HG03432 (cell line): ENCODE measurements around the gene VAMP3.

Experiments
- ATAC-seq: cut with Tn5 transposase; IDR thresholded peaks from one replicate; pipeline ENCODE4 v1.9.1; 2021; ENCODE audit warnings: mild to moderate bottlenecking, moderate library complexity; ENCODE audit not compliant: unreplicated experiment

Gene VAMP3

DNA sequence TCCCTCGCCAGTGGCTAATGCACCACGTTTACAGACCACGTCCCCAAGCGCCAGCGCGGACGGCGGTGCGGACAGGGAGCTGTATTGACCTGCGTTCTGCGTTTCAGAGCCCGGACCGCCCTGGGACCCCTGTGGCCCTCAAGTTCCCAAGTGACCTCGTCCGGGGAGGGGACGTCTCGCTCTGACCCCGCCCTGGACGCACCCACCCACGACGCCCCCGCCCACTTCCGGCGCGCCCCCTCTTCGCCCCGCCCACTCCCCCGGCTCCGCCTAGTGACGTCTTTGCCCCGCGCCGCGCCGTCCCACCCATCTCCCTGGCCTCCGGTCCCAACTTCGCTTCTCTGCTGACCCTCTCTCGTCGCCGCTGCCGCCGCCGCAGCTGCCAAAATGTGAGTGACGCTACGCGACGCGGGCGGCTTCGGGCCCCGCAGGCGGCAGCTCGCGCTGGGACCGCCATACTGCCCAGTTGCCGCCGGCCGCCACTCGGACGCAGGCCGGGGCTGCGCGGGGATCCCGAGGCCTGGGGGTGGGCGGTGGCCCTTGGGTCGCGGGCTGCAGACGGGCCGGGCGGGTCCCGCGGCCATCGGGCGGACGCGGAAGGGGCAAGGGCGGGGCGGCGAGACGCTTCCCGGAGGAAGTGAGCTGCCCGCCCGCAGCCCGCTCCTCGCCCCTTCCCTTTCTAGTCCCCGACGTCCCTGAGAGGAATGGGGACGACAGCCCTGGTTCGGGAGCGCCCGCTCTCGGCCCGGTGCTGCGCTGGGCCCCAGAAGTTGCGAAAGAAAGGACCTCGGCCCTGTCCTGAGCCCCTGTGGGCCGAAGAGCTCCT lies at the start of gene VAMP3:
Gene VAMP3 (plus strand): TSS at position 300 of the 826 bp plus-strand sequence. CDS start 88 bp downstream, at position 388.
- ATAC-seq: peak; percentile 81

DNA sequence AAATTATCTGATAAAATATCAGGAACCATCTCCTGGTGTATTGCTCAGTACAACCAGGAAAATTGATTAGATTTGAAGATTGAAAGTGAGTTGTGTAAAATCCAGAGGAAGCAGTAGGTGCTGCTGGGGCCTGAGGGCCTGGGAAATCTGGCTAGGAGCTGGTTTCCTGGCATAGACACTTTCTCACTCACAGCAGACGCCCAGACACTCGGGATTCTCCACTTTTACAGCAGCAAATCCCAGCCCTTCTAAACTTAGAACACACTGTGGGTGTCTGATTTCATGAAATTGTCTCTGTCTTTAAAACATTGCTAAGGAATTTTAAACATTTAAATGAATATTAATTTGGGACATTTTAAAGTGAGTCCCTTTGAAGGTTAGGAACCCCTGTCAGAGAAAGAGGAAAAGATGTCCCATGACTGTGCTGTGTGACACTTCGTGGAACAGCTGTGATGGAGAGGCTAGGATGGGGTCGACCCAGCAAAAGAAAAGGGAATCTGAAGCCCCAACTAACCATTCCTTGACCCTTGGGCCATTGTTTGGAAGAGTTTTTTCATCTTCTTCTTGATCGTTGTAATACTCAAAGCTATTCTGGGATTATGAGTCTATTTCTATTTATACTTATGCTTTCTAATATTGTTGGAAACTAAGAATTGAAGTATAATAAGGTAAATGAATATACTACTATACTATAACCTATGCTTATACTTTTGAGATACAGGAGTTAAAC lies 49.0 kb upstream of the VAMP3 start:
- no peak for ATAC-seq

GRCh38 chr1:7722670-7723012 lies 48.5 kb upstream of the VAMP3 start:
- ATAC-seq: no peak

GRCh38 chr1:7726623-7727022 lies 44.5 kb upstream of the VAMP3 start:
- no peak for ATAC-seq

GRCh38 chr1:7727809-7728471 lies 43.2 kb upstream of the VAMP3 start:
- ATAC-seq: no peak

GRCh38 chr1:7729761-7730160 lies 41.3 kb upstream of the VAMP3 start:
- ATAC-seq: no peak

DNA sequence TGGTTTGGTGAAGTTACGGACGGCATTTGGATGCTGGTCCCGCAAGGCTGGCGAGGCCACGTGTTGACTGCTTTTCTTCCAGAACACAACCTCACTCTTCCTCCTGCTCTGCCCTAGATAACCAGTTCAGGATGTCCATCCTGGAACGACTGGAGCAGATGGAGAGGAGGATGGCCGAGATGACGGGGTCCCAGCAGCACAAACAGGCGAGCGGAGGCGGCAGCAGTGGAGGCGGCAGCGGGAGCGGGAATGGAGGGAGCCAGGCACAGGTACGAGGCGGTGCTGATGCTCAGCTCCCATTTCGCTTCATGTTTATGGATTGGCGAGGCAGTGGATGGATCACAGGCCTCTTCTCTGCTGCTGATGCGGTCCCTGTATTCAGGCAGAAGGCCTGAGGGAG lies 38.8 kb upstream of the VAMP3 start:
- no peak for ATAC-seq

DNA sequence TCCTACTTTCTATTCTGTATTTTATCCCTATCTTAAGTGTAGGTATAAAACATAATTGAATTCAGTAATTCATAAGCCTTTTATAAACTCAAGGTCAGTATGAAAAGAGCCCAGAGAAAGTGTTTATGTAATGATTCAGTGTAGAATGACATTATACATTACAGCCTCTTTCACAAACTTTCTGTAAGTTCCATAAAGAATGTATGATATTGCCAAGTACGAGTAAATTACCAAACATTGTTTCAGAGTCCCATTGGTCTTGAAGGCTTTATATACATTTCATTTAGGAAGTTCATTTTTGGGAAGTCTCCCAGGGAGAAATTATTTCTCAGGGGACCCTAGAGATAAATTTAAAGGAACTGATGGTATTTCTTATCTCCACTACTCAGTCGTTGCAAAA lies 37.8 kb upstream of the VAMP3 start:
- ATAC-seq: no peak

DNA sequence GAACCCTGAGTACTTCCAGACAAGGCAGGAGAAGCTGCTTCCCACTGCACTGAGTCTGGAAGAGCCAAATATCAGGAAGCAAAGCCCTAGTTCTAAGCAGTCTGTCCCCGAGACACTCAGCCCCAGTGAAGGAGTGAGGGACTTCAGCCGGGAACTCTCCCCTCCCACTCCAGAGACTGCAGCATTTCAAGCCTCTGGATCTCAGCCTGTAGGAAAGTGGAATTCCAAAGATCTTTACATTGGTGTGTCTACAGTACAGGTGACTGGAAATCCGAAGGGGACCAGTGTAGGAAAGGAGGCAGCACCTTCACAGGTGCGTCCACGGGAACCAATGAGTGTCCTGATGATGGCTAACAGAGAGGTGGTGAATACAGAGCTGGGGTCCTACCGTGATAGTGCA lies 33.1 kb upstream of the VAMP3 start:
- ATAC-seq: no peak

- ATAC-seq: no peak
Observed at GRCh38 chr1:7743346-7743745, 27.8 kb upstream of the VAMP3 start.

DNA sequence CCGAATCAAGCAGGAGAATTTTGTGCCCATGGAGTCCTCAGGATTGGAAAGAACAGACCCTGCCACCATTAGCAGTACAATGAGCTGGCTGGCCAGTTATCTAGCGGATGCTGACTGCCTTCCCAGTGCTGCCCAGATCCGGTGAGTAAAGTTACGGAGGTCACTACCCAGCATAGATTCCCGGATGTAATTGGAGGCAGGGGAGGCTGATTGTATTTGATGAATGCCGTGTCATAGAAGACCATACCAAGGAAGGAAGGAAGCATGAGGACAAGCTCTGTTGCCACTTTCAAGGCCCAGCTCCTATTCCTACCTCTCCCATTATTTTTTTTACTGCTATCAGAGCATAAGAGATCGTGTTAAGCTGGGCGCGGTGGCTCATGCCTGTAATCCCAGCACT lies 26.2 kb upstream of the VAMP3 start:
- ATAC-seq: no peak

- no peak for ATAC-seq
Observed at GRCh38 chr1:7745783-7746182, 25.3 kb upstream of the VAMP3 start.

- no peak for ATAC-seq
Observed at GRCh38 chr1:7747605-7748004, 23.5 kb upstream of the VAMP3 start.

DNA sequence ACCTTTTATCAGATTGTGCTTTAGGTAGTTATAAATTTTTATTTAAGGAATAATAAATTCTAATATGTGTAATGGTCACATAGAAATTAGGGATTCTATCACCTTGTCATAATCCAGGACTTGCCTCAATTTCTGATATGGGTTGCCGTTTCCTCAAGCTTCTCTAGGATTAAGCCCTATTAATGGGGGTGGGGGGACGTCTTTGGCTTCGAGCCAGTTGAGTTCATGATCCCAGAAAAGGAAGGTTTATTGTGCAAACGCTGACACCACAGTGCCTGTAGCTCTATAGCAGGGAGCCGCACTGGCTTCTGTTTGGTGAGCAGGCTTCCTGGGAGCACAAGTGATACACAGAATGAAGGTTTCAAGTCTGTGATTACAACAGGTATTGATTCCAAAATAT lies 22.0 kb upstream of the VAMP3 start:
- ATAC-seq: no peak

GRCh38 chr1:7751174-7751573 lies 19.9 kb upstream of the VAMP3 start:
- ATAC-seq: no peak

GRCh38 chr1:7752512-7753417 lies 18.3 kb upstream of the VAMP3 start:
- ATAC-seq: no peak

DNA sequence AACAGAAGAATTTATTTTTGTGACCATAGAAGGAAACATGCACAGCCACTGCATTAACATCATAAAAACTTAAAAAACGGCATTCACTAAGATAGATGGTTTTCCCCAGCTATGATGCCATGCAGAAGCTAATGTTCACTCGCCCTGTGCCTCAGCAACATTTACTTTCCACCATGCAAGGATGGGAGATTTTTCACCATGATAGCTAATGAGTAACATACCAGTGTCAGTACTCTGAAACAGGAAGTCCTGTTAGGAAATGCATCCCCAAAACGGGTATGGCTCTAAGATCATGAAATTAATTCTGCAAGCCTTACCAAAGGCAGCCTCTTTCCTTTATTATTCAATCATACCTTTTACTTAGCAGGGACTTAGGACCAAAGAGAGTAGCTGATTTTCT lies 17.5 kb upstream of the VAMP3 start:
- ATAC-seq: no peak

GRCh38 chr1:7754234-7754633 lies 16.9 kb upstream of the VAMP3 start:
- no peak for ATAC-seq

GRCh38 chr1:7755448-7755847 lies 15.6 kb upstream of the VAMP3 start:
- ATAC-seq: no peak

- ATAC-seq: no peak
Observed at GRCh38 chr1:7760245-7760644, 10.9 kb upstream of the VAMP3 start.

DNA sequence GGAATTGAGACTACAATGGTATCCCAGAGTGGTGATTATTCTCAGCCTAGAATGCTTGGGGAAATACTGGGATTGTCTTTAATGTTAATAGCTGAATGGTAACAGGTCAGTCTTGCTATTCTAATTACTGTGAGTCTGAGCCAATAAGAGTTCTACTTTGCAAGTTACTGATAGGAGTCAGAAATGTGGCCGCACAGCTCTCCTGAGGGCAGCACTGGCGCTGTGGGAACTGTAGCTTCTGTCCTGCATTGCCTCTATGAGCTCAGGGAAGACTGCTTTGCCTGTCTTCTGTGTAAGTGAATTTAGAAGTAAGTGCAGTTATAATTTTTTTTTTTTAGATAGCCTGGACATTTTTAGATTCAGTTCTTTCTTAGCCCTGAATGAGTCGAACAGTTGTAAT lies 10.0 kb upstream of the VAMP3 start:
- ATAC-seq: no peak
